ENCODE measurements around the gene DDX52.
"Not testable (repeated sequence)": the region's sequence is repeated elsewhere in the genome, so short reads cannot be mapped to it uniquely, and the experiment has no call there.

GRCh38 chr17:37610041-37610420 is 33.2 kb downstream of the DDX52 start:
- TF ChIP-seq CTCF (IDR thresholded peaks at IDR 0.05; ENCODE audit: low read length); EZH2 (IDR thresholded peaks at IDR 0.05; ENCODE audit: borderline replicate concordance, low read length): not testable (repeated sequence)

Measured in OCI-LY1 (cell line).